GM23248 (cell line): ENCODE measurements around the gene NBEA.

Experiments used
- EZH2 ChIP-seq: fragments of 200-600 bp; sonication (generic); IDR thresholded peaks from 2 replicates; pipeline ENCODE4 v1.6.1; 2018; ENCODE audit warnings: antibody characterized with exemption, mild to moderate bottlenecking; ENCODE audit not compliant: insufficient read depth, poor library complexity, severe bottlenecking
- EZH2phosphoT487 ChIP-seq: fragments of 200-600 bp; sonication (generic); IDR thresholded peaks from 2 replicates; pipeline ENCODE4 v1.6.1; 2018; ENCODE audit warnings: antibody characterized with exemption, moderate library complexity, mild to moderate bottlenecking, low read depth; ENCODE audit not compliant: insufficient read depth

DNA sequence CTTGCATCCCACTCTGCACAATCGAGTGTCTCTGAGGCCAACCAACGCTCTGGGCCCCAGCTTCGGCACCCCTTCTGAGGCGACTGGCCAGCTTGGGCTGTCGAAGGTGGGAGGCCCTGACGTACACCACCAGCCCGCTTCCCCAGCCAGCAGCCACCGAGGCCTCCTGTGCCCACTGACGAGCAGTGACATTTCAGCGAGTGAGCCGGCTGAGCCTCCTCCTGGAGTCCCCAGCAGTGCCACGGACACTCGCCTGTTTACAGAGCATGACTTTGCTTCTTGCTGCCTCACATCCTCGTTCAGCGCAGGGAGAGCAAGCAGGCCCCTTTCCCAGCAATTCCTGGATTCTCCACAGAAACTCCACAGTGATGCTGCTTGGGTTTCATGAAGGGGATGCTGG lies 774.7 kb downstream of the NBEA start:
- TF ChIP-seq EZH2: no peak
- TF ChIP-seq EZH2phosphoT487: no peak
